Progenitor cell of endocrine pancreas (in vitro differentiated cells): ENCODE data around the gene MACROD1. TPM values are rescaled to one million over a fixed set of nuclear protein-coding genes. Genes with fewer than 3 reads are reported as not detected.
"Not testable (repeated sequence)": the region's sequence is repeated elsewhere in the genome, so short reads cannot be mapped to it uniquely, and the experiment has no call there.

Source experiments
- DNase-seq: peaks from one replicate; pipeline ENCODE4 v3.0.0; 2021; ENCODE audit warnings: low spot score; ENCODE audit not compliant: unreplicated experiment
- H3K27ac Mint-ChIP-seq: 2 replicates; pipeline ENCODE4 v1.8.0; 2021; ENCODE audit warnings: mild to moderate bottlenecking, moderate library complexity, mixed read lengths
- H3K27me3 Mint-ChIP-seq: 2 replicates; pipeline ENCODE4 v1.8.0; 2021; ENCODE audit warnings: mixed read lengths
- H3K36me3 Mint-ChIP-seq: 2 replicates; pipeline ENCODE4 v1.8.0; 2022; ENCODE audit warnings: mixed read lengths; ENCODE audit not compliant: insufficient read depth
- H3K4me1 Mint-ChIP-seq: 2 replicates; pipeline ENCODE4 v1.8.0; 2021; ENCODE audit warnings: low read depth, mixed read lengths
- H3K4me3 Mint-ChIP-seq: 2 replicates; pipeline ENCODE4 v1.8.0; 2021; ENCODE audit warnings: low read depth, mild to moderate bottlenecking, moderate library complexity, mixed read lengths
- H3K9me3 Mint-ChIP-seq: 2 replicates; pipeline ENCODE4 v1.8.0; 2021; ENCODE audit warnings: low read depth, mixed read lengths
- total RNA-seq: library from RNA; stranded (reverse); gene quantifications from 2 replicates; pipeline ENCODE4 v1.2.1, GENCODE V29; 2021
- TF ChIP-seq, protein P1 (sequence below): fragments of 200-600 bp; sonication (generic); IDR thresholded peaks from one replicate; pipeline ENCODE4 v1.5.0; 2021; ENCODE audit warnings: antibody characterized with exemption, mild to moderate bottlenecking; ENCODE audit not compliant: unreplicated experiment

The MACROD1 gene
- total RNA-seq, 1 donor from 2014 or later = 28.0 TPM

DNA sequence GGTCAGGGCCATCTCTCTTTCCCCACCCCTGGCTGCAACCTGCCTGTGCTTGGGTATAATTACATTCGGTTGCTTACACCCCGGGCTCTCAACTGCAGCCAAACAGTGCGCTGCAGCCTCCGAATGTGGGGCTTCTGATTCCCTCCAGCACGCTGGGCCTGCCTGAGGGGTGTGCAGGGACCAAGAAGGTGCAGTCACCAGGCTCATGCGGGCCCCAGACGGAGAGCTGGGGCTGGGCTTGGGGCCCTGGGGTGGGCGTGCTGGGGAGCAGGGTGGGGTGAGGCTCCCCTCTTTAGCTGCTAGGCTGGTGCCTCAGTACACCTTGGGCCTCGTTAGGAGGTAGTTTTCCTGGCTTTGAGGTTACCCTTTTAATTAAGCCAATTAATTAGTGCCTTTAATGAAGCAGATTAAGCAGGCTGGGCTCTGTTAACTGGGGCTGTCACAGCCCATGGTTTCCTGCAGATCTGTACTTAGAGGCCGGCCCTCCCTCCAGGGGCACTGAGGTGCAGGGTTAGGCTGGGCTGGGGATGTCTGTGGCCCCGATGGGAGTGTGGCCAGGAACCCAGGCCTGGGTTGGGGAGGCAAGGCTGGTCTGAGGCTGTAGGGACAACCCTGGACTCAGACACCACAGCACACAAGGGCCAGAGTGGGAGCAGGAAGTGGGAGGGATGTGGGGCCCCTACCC, 112.8 kb downstream of the MACROD1 start:
- TF ChIP-seq, protein P1, sequence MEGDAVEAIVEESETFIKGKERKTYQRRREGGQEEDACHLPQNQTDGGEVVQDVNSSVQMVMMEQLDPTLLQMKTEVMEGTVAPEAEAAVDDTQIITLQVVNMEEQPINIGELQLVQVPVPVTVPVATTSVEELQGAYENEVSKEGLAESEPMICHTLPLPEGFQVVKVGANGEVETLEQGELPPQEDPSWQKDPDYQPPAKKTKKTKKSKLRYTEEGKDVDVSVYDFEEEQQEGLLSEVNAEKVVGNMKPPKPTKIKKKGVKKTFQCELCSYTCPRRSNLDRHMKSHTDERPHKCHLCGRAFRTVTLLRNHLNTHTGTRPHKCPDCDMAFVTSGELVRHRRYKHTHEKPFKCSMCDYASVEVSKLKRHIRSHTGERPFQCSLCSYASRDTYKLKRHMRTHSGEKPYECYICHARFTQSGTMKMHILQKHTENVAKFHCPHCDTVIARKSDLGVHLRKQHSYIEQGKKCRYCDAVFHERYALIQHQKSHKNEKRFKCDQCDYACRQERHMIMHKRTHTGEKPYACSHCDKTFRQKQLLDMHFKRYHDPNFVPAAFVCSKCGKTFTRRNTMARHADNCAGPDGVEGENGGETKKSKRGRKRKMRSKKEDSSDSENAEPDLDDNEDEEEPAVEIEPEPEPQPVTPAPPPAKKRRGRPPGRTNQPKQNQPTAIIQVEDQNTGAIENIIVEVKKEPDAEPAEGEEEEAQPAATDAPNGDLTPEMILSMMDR = no peak
- Mint-ChIP-seq H3K4me3 (no peak overlapping the region), H3K36me3 (no peaks in the 10 kb centered on the region), H3K9me3 (no peaks in the 10 kb centered on the region), H3K27ac (no peak overlapping the region), H3K27me3 (peaks cover 29% of the 10 kb centered on the region), H3K4me1 (peaks cover 4% of the 10 kb centered on the region)
- no peak for DNase-seq

DNA sequence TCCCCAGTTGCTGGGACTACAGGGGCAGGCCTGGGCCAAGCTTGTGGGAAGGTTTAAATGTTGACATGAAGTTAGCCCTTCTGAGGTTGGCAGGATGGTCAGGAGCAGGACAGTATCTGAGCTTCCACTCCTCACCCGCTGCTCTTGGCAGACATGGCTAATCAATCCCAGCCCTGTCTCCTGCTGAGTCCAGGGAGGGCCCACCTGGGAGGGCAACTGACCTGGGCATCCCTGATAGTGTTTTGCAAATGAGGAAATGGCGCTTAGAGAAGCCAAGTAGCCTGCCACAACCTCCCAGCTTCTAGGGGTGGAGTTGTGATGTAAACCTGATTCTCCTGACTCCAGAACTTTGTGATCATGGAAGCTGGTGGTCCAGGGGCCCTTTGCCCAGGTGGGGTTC, 113.5 kb downstream of the MACROD1 start:
- Mint-ChIP-seq H3K4me3 (no peak overlapping the region), H3K36me3 (no peaks in the 10 kb centered on the region), H3K9me3 (no peaks in the 10 kb centered on the region), H3K4me1 (peaks cover 4% of the 10 kb centered on the region), H3K27me3 (peaks cover 27% of the 10 kb centered on the region), H3K27ac (no peak overlapping the region)
- no peak for DNase-seq
- TF ChIP-seq, protein P1 = no peak

DNA sequence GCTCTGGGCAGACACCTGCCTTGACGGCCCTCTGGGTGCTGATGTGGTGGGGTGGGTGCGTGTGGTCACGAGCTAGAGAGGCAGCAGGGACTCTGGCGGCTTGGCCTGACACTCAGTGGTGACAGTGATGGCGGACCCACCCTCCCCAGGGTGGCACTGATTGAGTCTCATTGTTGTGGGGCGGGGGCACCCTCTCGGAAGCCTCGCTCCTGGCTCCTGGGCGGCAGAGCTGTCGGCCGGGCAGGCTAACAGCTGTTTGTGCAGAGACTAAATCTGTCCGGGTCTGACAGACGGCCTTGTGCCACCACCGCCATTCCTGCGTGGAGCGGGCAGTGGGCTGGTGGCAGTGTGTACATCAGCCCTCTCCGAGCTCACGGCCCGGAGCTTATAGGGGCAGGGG, 114.6 kb downstream of the MACROD1 start:
- DNase-seq = no peak
- TF ChIP-seq, protein P1 = no peak
- no peaks in the 10 kb centered on the region for H3K9me3 Mint-ChIP-seq
- H3K27ac Mint-ChIP-seq = no peak overlapping the region
- H3K27me3 Mint-ChIP-seq = peaks cover 32% of the 10 kb centered on the region
- no peaks in the 10 kb centered on the region for H3K36me3 Mint-ChIP-seq
- H3K4me1 Mint-ChIP-seq = peaks cover 4% of the 10 kb centered on the region
- no peak overlapping the region for H3K4me3 Mint-ChIP-seq

DNA sequence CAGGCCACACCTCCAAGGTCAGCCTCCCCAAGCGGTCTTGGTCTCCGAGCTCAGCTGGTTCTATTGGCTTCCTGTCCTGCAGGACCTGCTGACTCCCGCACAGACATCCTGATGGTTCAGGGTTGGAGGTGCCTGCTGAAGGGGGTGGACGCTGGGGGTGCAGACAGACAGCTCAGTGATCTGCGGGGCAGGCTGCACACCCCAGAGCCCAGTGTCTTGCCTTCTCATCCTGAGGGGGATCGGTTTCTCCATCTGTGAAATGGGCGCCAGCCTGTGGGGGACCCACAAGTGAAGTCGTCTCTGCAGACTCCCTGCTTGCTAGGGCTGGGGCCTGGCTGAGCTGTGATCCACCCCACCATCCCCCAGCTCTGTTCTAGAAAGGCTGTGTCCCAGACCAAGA, 116.4 kb downstream of the MACROD1 start:
- peaks cover 27% of the 10 kb centered on the region for H3K27me3 Mint-ChIP-seq

DNA sequence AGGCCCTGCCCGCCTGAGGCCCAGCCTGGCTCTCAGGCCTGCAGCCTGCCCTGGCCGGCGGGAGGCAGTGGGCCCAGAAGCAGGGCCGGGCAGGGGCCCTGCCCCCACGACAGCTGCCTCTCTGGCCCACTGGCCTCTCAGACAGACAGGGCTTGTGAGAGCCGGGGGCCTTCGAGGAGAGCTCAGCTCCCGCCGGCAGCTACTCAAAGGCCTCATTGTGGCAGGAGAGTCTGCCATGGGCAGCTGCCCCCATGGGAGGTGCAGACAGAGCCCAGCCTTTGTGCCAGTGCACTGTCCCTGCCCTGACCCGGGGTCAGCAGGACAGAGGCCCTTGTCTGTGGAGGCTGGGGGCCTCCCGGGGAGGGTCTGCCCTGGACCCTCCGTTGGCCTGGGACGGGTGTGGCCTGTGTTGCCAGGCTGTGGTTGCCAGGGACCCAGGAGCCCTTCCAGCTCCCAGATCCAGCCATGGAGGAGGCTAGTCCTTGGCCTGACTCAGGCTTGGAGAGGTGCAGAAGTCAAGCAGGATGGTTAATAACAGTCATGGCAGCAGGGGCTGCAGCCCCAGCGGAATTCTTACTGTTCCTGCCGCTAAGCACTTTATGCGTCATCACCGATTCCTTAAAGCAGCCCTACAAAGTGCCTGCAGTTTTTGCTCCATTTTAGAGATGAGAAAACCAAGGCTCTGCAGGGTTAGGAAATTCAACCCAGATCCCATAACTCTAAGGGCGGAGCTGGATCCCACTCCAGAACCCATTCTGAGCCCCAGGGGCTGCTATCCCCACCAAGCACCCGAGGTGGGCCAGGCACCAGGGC, 117.7 kb downstream of the MACROD1 start:
- TF ChIP-seq, protein P1 = no peak
- Mint-ChIP-seq H3K9me3 (no peaks in the 10 kb centered on the region), H3K27me3 (peaks cover 21% of the 10 kb centered on the region), H3K36me3 (no peaks in the 10 kb centered on the region), H3K4me3 (no peak overlapping the region), H3K27ac (no peak overlapping the region), H3K4me1 (peaks cover 2% of the 10 kb centered on the region)
- no peak for DNase-seq

More for the DNA sequence above, 116.4 kb downstream of the MACROD1 start:
- Mint-ChIP-seq H3K9me3 (no peaks in the 10 kb centered on the region), H3K27ac (no peak overlapping the region), H3K4me3 (no peak overlapping the region), H3K36me3 (no peaks in the 10 kb centered on the region), H3K4me1 (peaks cover 6% of the 10 kb centered on the region)
- DNase-seq = no peak
- TF ChIP-seq, protein P1 = no peak

DNA sequence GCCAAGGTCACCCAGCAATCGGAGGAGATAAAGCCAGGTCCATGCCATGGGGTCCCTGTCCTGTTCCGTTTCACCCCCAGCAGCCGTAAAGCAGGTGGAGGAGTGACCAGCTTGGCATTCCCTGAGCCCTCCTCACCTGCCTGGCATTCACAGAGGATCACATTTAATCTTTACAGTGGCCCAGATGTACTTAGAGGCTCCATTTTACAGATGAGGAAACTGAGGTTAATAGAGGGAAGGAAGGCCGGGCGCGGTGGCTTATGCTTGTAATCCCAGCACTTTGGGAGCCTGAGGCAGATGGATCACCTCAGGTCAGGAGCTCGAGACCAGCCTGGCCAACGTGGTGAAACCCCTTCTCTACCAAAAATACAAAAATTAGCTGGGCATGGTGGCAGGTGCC, 118.5 kb downstream of the MACROD1 start:
- not testable (repeated sequence) for H3K4me3 Mint-ChIP-seq, H3K4me1 Mint-ChIP-seq, H3K27ac Mint-ChIP-seq, DNase-seq, H3K9me3 Mint-ChIP-seq, H3K36me3 Mint-ChIP-seq
- H3K27me3 Mint-ChIP-seq = peaks cover 22% of the 10 kb centered on the region
